CD14-positive monocyte (primary cell): Measurements from ENCODE around the gene PRKAB2. TPM values are rescaled to one million over a fixed set of nuclear protein-coding genes. Genes with fewer than 3 reads are reported as not detected.

Source experiments
- DNase-seq, 3 donors: peaks; one replicate each; pipeline ENCODE4 v3.0.0-alpha.2; 2011 to 2022
- H2AFZ ChIP-seq: 2 replicates; pipeline ENCODE4 v1.6.0; 2012; ENCODE audit warnings: mild to moderate bottlenecking, low read depth, low read length, inconsistent platforms; ENCODE audit not compliant: insufficient read depth, poor library complexity, severe bottlenecking
- H3K27ac ChIP-seq, 2 donors: 1 replicate in 1 of 2; 2 replicates in 1 of 2; pipeline ENCODE4 v1.5.1; 2012 to 2013; ENCODE audit warnings: low read length in 2 of 2, control low read depth in 1 of 2, inconsistent platforms in 1 of 2, low read depth in 1 of 2, mild to moderate bottlenecking in 1 of 2
- H3K27me3 ChIP-seq, 2 donors: one replicate each; pipeline versions ENCODE4 v1.6.0 to v1.6.1; 2011 to 2013; ENCODE audit warnings: low read length in 2 of 2; ENCODE audit not compliant: control insufficient read depth in 2 of 2, insufficient read depth in 2 of 2
- H3K36me3 ChIP-seq, 2 donors: replicated peaks in 1 of 2; 1 replicate in 1 of 2; 2 replicates in 1 of 2; pipeline versions ENCODE4 v1.5.1 to v1.6.1; 2012 to 2013; ENCODE audit warnings: low read length in 2 of 2, control low read depth in 1 of 2, inconsistent platforms in 1 of 2, mild to moderate bottlenecking in 1 of 2; ENCODE audit not compliant: insufficient read depth in 2 of 2, control insufficient read depth in 1 of 2
- H3K4me1 ChIP-seq, 2 donors: 1 replicate in 1 of 2; 2 replicates in 1 of 2; pipeline versions ENCODE4 v1.5.1 to v1.6.1; 2012 to 2013; ENCODE audit warnings: low read length in 2 of 2, control low read depth in 1 of 2, inconsistent platforms in 1 of 2, mild to moderate bottlenecking in 1 of 2, moderate library complexity in 1 of 2; ENCODE audit not compliant: insufficient read depth in 2 of 2, control insufficient read depth in 1 of 2
- H3K4me2 ChIP-seq: replicated peaks from 2 replicates; pipeline ENCODE3; 2012; ENCODE audit warnings: low read length, moderate library complexity, mild to moderate bottlenecking; ENCODE audit not compliant: poor library complexity, severe bottlenecking; ENCODE audit errors: extremely low read depth
- H3K4me3 ChIP-seq, 3 experiments: fragments of 200-600 bp in 1 of 3; sonication (generic) in 1 of 3; replicated peaks in 1 of 3; 1 replicate in 2 of 3; 2 replicates in 1 of 3; pipeline ENCODE4 v1.5.1; 2011 to 2013; ENCODE audit warnings: low read length in 3 of 3, mild to moderate bottlenecking in 3 of 3, control low read depth in 2 of 3, low read depth in 2 of 3, inconsistent platforms in 1 of 3, moderate library complexity in 1 of 3
- H3K79me2 ChIP-seq: 2 replicates; pipeline ENCODE4 v1.6.0; 2012; ENCODE audit warnings: mild to moderate bottlenecking, control low read depth, inconsistent platforms, low read length, moderate library complexity; ENCODE audit not compliant: insufficient read depth
- H3K9ac ChIP-seq: 2 replicates; pipeline ENCODE4 v1.6.0; 2017; ENCODE audit warnings: low read length, mild to moderate bottlenecking; ENCODE audit not compliant: insufficient read depth, poor library complexity, severe bottlenecking
- H3K9me3 ChIP-seq, 2 donors: replicated peaks in 1 of 2; 1 replicate in 1 of 2; 2 replicates in 1 of 2; pipeline versions ENCODE4 v1.5.1 to v1.6.1; 2012 to 2013; ENCODE audit warnings: low read length in 2 of 2, control low read depth in 1 of 2; ENCODE audit not compliant: control insufficient read depth in 1 of 2, insufficient read depth in 1 of 2
- H4K20me1 ChIP-seq: 2 replicates; pipeline ENCODE4 v1.6.0; 2012; ENCODE audit warnings: mild to moderate bottlenecking, low read length, control low read depth, moderate library complexity; ENCODE audit not compliant: insufficient read depth
- H3K27ac Mint-ChIP-seq, 7 donors: one replicate each; pipeline ENCODE4 v1.8.0; 2020; ENCODE audit warnings: mild to moderate bottlenecking in 7 of 7, mixed read lengths in 7 of 7, moderate library complexity in 6 of 7, inconsistent platforms in 2 of 7
- H3K27me3 Mint-ChIP-seq, 3 donors: one replicate each; pipeline ENCODE4 v1.8.0; 2021 to 2022; ENCODE audit warnings: low read depth in 3 of 3, mild to moderate bottlenecking in 3 of 3, mixed read lengths in 3 of 3, moderate library complexity in 3 of 3, inconsistent platforms in 1 of 3
- H3K36me3 Mint-ChIP-seq, 2 donors: one replicate each; pipeline ENCODE4 v1.8.0; 2020; ENCODE audit warnings: mixed read lengths in 2 of 2, inconsistent platforms in 1 of 2, mild to moderate bottlenecking in 1 of 2
- H3K4me1 Mint-ChIP-seq: one replicate; pipeline ENCODE4 v1.8.0; 2020; ENCODE audit warnings: mild to moderate bottlenecking, mixed read lengths
- H3K4me3 Mint-ChIP-seq, 2 donors: one replicate each; pipeline ENCODE4 v1.8.0; 2020; ENCODE audit warnings: mild to moderate bottlenecking in 2 of 2, mixed read lengths in 2 of 2, moderate library complexity in 1 of 2
- H3K9me3 Mint-ChIP-seq, 7 donors: one replicate each; pipeline ENCODE4 v1.8.0; 2020 to 2022; ENCODE audit warnings: mixed read lengths in 7 of 7, mild to moderate bottlenecking in 6 of 7, moderate library complexity in 6 of 7, inconsistent platforms in 2 of 7
- CTCF ChIP-seq: fragments of 200-600 bp; IDR thresholded peaks from one replicate; pipeline ENCODE4 v1.8.0; 2022; ENCODE audit warnings: antibody characterized with exemption, mild to moderate bottlenecking
- WGBS: methylation state at CpG from one replicate; pipeline ENCODE4 v1.1.5; 2013; ENCODE audit warnings: missing lambda C conversion rate; ENCODE audit not compliant: insufficient coverage; 5-methylcytosine and 5-hydroxymethylcytosine counted together
- intact Hi-C, 2 donors: fragments of 100-400 bp; cut with micrococcal nuclease; formaldehyde crosslinking; loops; one replicate each; pipeline versions ENCODE4 v1.15.0 to v1.15.1; 2023
- polyA plus RNA-seq, 3 donors: library from polyadenylated mRNA; depleted of rRNA in 1 of 3; unstranded in 2 of 3; stranded (reverse) in 1 of 3; fragments of 300-500 nt in 2 of 3; fragments of >200 nt in 1 of 3; fragmentation: Illumina TruSeq in 2 of 3; gene quantifications; 1 replicate in 2 of 3; 2 replicates in 1 of 3; pipeline ENCODE4 v1.2.3, GENCODE V29; 2012 to 2021

PRKAB2 gene
- polyA plus RNA-seq, 3 donors: 1.1 to 14.0 (median 1.7) TPM

GRCh38 chr1:147207192-147207591, 34.9 kb upstream of the PRKAB2 start:
- Histone ChIP-seq H3K36me3 (peaks cover 21 to 44% of the 10 kb centered on the region in 2 donors), H3K4me2 (no peak overlapping the region), H3K4me3 (no peak overlapping the region), H4K20me1 (no peaks in the 10 kb centered on the region), H3K27me3 (no peaks in the 10 kb centered on the region), H3K9me3 (no peaks in the 10 kb centered on the region), H3K27ac (no peak overlapping the region), H2AFZ (no peak overlapping the region), H3K4me1 (peaks cover 13 to 18% of the 10 kb centered on the region in 2 donors), H3K79me2 (no peaks in the 10 kb centered on the region), H3K9ac (no peak overlapping the region)
- DNase-seq: no peak
- Mint-ChIP-seq H3K4me1 (peaks cover 17% of the 10 kb centered on the region), H3K9me3 (peaks cover 0 to 3% (median 2%) of the 10 kb centered on the region in 7 donors), H3K4me3 (no peak overlapping the region), H3K27me3 (no peaks in the 10 kb centered on the region), H3K36me3 (peaks cover 46 to 59% of the 10 kb centered on the region in 2 donors), H3K27ac (no peak overlapping the region)
- intact Hi-C loops: no loop called here
- no CpG with 5 or more reads among the region's 1 CpG for WGBS
- TF ChIP-seq CTCF: no peak

- peak overlapping the region in 1 of 3 experiments; percentile 47 for H3K4me3 ChIP-seq
- peaks cover 13 to 22% of the 10 kb centered on the region in 2 donors for H3K36me3 ChIP-seq
- peak overlapping the region in 1 of 2 donors; percentile 61 for H3K27ac ChIP-seq
- Mint-ChIP-seq H3K36me3 (peaks cover 33 to 37% of the 10 kb centered on the region in 2 donors), H3K4me1 (peaks cover 17% of the 10 kb centered on the region), H3K27ac (no peak overlapping the region), H3K9me3 (peaks cover 0 to 3% (median 2%) of the 10 kb centered on the region in 7 donors), H3K27me3 (peaks cover 0 to 2% (median 0%) of the 10 kb centered on the region in 3 donors), H3K4me3 (no peak overlapping the region)
- H3K79me2 ChIP-seq: no peaks in the 10 kb centered on the region
- DNase-seq: peak in 1 of 3 donors; percentile 19
- intact Hi-C loops: no loop called here
- H3K9me3 ChIP-seq: no peaks in the 10 kb centered on the region
- peak overlapping the region; percentile 54 for H2AFZ ChIP-seq
- no peak overlapping the region for H3K9ac ChIP-seq
- TF ChIP-seq CTCF: no peak
- WGBS: 0% methylated on average over 2 of the region's 3 CpGs
- H4K20me1 ChIP-seq: no peaks in the 10 kb centered on the region
- no peaks in the 10 kb centered on the region for H3K27me3 ChIP-seq
- peaks cover 13 to 18% of the 10 kb centered on the region in 2 donors for H3K4me1 ChIP-seq
- peak overlapping the region; percentile 38 for H3K4me2 ChIP-seq
Measured at GRCh38 chr1:147204080-147204479, 31.8 kb upstream of the PRKAB2 start.
